Epithelial cell of prostate (primary cell): ENCODE data around the gene FGFR2.

Source experiments
- DNase-seq: peaks from one replicate; pipeline ENCODE4 v3.0.0-alpha.2; 2011; ENCODE audit warnings: low read depth, low spot score
- H3K27ac ChIP-seq: fragments of 450-650 bp; 2 replicates; pipeline ENCODE4 v1.5.1; 2017; ENCODE audit warnings: mild to moderate bottlenecking

FGFR2 gene

GRCh38 chr10:121509112-121509511 lies 89.1 kb downstream of the FGFR2 start:
- H3K27ac ChIP-seq: no peak overlapping the region
- DNase-seq: no peak

- DNase-seq: no peak
- no peak overlapping the region for H3K27ac ChIP-seq
These were observed 94.6 kb downstream of the FGFR2 start for GRCh38 chr10:121503587-121504051.

DNA sequence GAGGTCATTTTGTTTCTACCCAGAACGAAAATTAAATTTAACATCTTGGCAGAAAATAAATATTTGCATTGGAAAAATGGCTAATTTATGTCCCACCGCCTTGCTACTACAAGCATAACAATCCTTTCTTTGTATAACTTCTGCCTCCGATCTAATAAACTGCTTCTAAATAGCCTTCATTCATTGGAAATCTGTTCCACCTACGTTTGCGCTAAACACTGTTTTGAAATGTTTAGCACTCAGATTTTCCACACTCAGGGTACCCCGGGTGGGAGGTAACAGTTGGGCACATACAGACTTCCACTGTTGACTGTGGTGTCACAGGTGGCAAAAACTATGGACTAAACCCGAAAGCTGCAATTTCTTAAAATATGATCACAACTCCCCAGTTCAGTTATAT lies 96.4 kb downstream of the FGFR2 start:
- no peak for DNase-seq
- H3K27ac ChIP-seq: no peak overlapping the region

- DNase-seq: no peak
- no peak overlapping the region for H3K27ac ChIP-seq
These were observed 97.4 kb downstream of the FGFR2 start for GRCh38 chr10:121500701-121501332.

GRCh38 chr10:121497513-121498470 lies 100.5 kb downstream of the FGFR2 start:
- peak; percentile 18 for DNase-seq
- H3K27ac ChIP-seq: no peak overlapping the region

GRCh38 chr10:121495719-121496118 lies 102.5 kb downstream of the FGFR2 start:
- H3K27ac ChIP-seq: no peak overlapping the region
- DNase-seq: no peak

GRCh38 chr10:121494296-121494695 lies 103.9 kb downstream of the FGFR2 start:
- H3K27ac ChIP-seq: no peak overlapping the region
- DNase-seq: no peak

- H3K27ac ChIP-seq: no peak overlapping the region
- no peak for DNase-seq
These were observed 104.7 kb downstream of the FGFR2 start for GRCh38 chr10:121493521-121493920.

DNA sequence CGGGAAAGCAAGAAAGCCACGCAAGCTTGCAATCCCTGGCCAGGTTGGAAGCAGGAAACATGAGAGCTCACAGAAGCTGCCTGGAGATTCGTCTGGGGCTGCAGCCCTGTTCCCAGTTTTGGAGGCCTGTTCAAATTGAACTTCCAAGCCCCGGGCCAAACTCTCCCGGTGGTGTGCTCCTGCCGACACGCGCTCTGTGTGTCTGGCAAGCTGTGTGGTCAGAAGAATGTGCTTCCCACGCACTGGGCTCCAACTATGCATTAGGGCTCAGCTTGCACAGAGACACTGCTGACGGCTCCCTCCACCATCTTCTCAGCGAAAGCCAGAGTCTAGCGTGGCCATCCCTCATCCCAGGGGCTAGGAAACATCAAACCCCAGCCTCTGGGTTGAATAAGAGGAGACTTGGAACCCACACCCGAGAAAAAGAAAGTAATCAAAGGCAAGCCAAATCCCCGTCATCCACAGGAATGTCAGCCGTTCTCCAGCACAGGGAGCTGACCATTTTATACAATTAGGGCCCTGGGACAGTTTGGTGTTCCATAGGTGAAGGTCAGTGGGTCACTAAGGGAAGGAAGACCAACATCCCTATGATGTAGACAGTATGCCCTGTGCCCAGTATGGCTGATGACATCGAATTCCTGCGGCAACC lies 107.2 kb downstream of the FGFR2 start:
- no peak overlapping the region for H3K27ac ChIP-seq
- no peak for DNase-seq

- no peak overlapping the region for H3K27ac ChIP-seq
- DNase-seq: no peak
These were observed 112.7 kb downstream of the FGFR2 start for GRCh38 chr10:121485436-121486139.

- no peak for DNase-seq
- no peak overlapping the region for H3K27ac ChIP-seq
These were observed 113.4 kb downstream of the FGFR2 start for GRCh38 chr10:121484816-121485215.

GRCh38 chr10:121484401-121484800 lies 113.8 kb downstream of the FGFR2 start:
- no peak for DNase-seq
- H3K27ac ChIP-seq: no peak overlapping the region

- DNase-seq: no peak
- H3K27ac ChIP-seq: no peak overlapping the region
These were observed 117.1 kb downstream of the FGFR2 start for GRCh38 chr10:121481180-121481579.

GRCh38 chr10:121478556-121478955 lies 119.7 kb downstream of the FGFR2 start:
- no peak for DNase-seq
- no peak overlapping the region for H3K27ac ChIP-seq

GRCh38 chr10:121469797-121470606 lies 128.2 kb downstream of the FGFR2 start:
- DNase-seq: no peak
- H3K27ac ChIP-seq: no peak overlapping the region

GRCh38 chr10:121468726-121469125 lies 129.5 kb downstream of the FGFR2 start:
- DNase-seq: no peak

GRCh38 chr10:121466424-121466823 lies 131.8 kb downstream of the FGFR2 start:
- DNase-seq: no peak
- H3K27ac ChIP-seq: no peak overlapping the region

More at GRCh38 chr10:121468726-121469125, 129.5 kb downstream of the FGFR2 start:
- H3K27ac ChIP-seq: no peak overlapping the region

DNA sequence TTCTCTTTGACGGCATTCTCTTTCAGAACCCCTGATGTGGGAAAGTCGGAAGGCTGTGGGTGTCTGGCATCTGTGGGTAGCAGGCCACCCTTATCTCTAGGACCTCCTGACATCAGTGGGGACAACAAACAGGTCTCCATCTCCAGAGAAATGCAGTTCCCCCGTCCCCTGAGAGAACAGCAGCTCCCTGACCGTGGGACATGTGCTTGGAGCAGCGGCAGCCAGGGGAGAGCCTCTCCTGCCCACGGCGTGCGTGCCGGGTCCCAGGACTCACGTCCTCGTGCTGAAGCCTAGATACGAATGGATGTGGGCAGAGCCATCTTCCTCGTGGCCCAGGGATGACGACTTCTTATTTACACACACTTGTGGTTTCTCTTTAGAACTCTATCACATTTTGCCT lies 133.0 kb downstream of the FGFR2 start:
- no peak overlapping the region for H3K27ac ChIP-seq
- DNase-seq: no peak

DNA sequence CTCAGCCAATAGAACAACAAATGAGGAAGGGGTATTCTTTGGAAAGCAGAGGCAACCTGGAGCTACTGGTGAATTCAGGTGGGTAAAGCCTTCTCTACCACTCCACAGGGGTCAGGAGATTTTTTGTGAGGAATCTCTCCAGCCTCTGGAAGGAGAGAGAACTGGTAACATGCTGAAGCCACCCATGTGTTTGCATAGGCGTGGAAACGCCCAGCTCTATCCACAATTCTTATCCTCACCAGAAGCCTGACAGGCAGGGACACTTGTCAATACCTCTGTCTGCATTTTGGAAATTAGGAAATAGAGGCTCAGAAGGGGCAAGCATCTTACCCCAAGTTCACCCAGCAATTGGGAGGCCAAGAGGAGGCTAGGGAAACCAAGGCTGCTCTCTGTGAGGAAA lies 133.7 kb downstream of the FGFR2 start:
- H3K27ac ChIP-seq: no peak overlapping the region
- DNase-seq: no peak
